GOT3 (cell line): ENCODE data around the gene P4HA3.
"Not testable (repeated sequence)": the region's sequence is repeated elsewhere in the genome, so short reads cannot be mapped to it uniquely, and the experiment has no call there.

Experiments
- DNase-seq: peaks from one replicate; lab custom pipeline; 2025; ENCODE audit warnings: mixed read lengths; lab: John Stamatoyannopoulos, UW

The P4HA3 gene

DNA sequence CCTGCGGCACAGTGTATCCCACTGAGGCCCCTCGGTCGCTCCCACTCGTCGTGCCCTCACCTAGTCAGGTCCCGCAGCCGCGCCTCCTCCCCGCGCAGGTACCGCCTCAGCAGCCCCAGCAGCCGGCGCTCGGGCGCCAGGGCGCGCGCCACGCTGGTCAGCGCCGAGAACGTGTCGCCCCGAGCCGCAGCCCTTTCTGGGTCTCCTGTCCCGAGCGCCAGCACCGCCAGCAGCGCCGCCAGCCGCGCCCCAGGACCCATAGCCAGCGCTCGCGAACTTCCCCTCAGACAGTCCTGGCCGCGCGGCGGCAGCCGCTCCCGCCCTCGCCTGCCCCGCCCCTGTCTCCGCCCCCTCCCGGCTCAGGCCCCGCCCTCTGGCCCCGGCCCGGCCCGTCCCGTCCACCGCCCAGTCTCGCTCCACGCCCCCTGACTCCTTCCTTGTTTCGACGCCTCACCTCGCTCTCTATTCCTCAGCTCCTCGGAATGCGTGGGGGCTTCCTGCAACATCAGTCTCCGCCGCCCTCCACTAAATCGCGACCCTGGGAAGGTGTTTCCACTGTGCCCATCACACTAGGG, at the start of gene P4HA3:
TSS of gene P4HA3 (minus strand) at position 289 of the 575 bp plus-strand sequence. CDS start at position 260, 29 bp downstream.
- no peak for DNase-seq

DNA sequence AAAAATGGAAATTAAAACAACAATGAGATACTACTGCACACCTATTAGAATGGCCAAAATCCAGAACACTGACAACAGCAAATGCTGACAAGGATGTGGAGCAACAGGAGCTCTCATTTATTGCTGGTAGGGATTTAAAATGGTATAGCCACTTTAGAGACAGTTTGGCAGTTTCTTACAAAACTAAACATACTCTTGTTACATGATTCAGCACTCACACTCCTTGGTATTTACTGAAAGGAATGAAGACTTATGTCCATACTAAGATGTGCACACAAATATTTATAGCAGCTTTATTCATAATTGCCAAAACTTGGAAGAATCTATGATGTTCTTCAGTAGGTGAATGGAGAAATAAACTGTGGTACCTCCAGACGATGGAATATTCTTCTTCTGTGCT, 46.0 kb upstream of the P4HA3 start:
- DNase-seq, result no peak

DNA sequence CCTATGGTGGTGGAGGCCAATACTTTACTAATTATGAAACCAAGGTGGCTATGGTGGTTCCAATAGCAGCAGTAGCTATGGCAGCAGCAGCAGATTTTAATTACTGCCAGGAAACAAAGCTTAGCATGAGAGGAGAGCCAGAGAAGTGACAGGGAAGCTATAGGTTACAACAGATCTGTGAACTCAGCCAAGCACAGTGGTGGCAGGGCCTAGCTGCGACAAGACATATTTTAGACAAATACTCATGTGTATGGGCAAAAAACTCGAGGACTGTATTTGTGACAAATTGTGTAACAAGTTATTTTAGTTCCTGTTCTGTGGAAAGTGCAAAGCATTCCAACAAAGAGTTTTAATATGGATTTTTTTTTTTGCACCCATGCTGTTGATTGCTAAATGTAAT, 44.2 kb upstream of the P4HA3 start:
- no peak for DNase-seq

DNA sequence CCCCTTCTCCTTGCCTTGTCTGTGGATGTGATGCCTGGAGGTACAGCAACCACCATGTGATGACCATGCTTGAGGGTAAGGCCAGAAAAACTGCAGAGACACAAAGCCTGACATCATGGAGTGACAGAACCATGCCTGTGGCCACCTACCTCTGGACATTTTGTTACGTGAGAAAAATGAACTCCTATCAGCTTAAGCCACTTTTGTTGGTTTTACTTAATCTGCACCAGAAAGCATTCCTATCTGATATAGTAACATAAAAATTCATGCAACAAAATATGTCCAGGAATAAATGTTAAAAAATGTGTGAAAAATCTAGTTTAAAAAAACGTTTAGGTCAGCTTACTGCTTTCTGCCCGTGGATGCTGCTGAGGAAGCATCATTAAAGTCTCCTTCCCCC, 42.6 kb upstream of the P4HA3 start:
- no peak for DNase-seq

DNA sequence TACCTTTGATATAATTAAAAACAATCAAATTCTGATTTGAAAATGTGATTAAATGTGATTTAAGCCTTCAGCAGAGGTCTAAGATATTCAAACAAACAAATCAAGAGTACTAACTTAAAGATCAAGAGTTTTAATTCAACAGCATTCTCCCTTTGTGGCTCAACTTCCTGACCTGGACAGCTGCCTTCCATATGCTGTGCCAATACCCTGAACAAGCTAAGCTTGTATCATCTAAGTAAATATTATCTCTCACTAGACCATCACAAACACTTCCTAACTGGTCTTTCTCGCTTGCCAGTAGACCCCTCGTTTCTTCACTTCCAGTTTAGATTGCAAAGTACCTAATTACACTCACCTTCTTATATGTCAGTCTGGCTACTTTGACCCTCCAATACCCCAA, 35.9 kb upstream of the P4HA3 start:
- no peak for DNase-seq

DNA sequence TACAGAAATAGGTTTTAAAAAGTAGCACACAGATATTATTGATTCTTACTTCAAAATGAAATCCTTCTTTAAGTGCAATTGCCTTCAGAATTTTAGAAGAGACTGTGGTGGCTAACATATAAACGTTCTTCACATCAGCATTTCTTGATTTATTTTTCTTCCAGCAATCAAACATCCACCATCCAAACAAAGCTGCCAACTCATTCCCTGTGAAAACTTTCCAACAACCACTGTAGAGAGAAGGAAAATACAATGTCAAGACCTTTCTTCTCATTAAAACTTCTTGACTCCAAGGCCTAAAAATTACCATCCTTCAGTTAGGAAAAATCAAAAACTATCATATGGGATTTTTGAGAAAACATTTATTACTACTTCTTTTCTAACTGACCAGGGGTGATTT, 34.0 kb upstream of the P4HA3 start:
- no peak for DNase-seq

DNA sequence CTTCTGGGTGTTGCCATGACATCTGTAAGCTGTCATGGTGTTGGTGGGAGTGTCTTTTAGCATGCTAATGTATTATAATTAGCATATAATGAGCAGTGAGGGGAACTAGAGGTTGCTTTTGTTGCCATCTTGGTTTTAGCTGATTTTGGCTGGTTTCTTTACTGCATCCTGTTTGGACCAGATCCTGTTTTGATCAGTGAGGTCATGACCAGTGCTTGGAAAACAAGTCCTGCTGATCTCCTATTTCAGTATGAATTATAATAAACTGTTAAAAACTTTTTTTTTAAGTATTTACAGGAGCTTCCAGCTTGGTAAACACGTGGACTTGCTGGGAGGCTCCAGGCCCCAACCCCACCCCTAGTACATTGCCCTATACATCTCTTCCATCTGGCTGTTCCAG, 30.5 kb upstream of the P4HA3 start:
- no peak for DNase-seq

DNA sequence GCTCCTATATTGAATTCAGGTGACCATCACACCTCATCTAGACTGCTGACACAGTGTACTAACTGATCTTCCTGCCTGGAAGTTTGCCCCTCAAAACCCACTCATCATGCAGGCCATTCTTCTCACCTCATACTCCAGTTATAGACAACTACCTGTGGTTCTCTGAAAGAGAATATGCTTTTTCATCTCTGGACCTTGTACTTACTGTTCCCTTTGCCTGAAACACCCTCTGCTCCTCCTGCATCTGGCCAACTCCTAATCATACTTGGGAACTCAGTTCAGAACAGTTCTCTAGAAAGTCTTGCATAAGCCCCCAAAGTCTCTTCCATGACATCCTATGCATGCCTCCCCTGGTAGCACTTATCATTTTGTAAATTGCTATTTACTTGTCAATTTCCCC, 28.2 kb upstream of the P4HA3 start:
- no peak for DNase-seq

DNA sequence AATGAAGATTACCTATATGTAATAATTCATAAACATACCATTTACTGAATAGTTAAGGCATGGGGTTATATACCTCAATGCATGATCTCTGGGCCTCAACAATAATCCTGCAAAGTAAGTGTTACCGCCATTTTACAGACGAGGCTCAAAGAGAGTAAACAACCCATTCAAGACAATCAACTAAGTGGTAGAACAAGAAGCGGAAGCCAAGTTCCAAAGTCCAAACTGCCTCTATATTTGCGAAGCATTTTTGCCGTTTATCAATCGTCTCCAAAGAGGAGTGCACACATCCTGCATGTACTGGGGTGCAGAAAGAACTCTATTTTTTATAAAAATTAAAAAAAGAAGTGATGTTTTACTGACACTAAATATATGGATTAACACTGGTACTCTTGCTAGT, 27.5 kb upstream of the P4HA3 start:
- no peak for DNase-seq

DNA sequence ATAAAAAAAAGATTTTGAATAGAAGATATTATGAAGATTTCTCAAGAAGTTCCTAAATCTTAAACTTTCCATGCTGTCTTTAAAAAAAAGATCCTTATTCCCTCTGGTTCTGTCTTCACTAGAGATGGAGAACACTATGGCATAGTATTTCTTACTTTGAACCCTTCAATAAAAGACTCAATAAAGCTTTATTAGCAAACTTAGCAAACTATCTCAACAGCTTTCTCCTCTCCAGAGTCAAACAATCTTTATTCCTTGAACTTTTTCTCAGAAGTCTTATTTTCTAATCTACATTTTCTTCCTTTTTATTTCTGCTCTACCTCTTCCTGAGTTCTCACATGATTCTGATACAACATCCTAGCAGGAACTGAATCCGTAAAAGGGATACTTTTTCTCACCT, 21.8 kb upstream of the P4HA3 start:
- no peak for DNase-seq

DNA sequence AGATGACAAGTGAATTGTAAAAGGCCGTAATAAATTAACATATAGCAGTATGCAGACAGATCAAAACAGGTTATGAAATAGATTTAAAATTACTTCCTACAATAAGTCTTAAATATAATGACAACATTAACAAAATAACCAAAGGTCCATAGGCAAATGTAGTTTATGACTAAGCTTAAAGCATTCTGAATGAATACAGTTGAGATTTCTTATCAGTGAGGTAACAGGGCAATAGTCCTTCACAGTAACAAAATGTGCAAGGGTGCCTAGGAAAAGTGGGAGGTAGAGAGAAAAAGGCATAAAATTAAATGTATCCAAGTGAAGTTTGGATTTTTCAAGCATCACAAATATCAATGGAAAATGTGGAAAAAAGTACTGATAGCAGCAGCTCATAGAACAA, 20.9 kb upstream of the P4HA3 start:
- DNase-seq, result no peak

DNA sequence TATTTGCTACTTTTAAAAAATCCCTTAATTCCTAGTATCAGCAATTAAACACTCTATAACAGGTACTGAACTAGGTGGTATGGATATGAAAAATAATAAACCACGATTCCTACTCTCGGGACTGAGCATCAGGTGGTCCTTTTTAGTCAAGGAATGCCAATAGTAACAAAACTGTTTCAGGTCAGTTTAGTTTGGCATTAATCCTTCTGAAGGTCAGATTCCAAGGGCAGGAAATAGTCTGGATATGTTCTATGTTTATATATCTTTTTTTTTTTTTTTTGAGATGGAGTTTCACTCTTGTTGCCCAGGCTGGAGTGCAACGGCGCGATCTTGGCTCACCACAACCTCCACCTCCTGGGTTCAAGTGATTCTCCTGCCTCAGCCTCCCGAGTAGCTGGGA, 19.6 kb upstream of the P4HA3 start:
- DNase-seq, result not testable (repeated sequence)

DNA sequence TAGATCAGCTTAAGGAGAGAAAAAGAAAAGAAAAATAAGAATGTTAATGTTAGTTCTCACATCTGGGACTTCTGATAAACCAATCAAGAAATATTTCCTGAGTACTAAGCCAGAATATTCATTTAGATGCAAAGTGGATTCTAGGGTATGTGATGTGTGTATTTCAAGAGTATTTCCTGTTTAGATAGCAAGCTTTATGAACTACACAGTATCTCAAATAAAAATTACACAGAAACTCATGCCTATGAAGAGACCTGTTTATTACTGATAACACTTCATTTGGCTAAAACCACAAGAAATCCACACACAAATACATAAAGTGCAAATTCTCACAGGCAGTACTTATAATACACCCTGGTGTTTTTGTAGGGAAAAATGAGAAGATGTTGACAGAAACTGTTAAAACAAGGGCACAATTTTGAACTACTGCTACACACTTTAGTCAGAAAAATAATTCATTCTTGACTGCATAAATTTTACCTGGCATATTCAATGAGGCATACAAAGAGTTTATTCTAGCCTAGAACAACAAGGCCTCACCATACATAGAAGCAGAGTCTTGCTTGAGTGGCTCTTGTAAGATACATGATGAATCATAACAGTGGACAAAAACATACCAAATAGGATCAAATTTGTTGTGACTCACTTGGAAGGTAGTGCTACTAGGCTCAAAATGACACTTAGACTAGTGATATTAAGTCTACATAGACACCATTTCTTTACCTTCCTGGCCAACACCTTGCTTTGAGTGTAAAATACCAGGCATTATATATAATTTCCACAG, 18.8 kb upstream of the P4HA3 start:
- no peak for DNase-seq

DNA sequence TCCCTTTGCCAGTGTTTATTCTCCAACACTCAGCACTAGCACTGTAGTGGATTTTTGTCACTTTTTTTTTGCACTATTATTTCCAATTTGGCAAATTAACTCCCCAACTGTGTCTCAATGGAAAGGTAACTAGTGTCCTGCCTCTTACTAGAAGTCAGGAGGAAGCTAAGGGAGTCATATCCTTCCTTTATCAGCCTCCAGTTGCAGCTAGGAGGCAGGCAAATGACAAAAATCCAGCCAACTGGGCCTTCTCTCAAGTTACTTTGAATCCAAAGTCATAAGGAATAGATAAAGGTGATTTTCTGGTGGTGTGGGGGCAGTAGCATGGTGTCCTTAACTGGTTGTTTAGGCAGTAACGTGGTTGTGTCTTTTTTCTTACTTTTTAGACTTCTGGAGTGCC, 15.6 kb upstream of the P4HA3 start:
- no peak for DNase-seq

DNA sequence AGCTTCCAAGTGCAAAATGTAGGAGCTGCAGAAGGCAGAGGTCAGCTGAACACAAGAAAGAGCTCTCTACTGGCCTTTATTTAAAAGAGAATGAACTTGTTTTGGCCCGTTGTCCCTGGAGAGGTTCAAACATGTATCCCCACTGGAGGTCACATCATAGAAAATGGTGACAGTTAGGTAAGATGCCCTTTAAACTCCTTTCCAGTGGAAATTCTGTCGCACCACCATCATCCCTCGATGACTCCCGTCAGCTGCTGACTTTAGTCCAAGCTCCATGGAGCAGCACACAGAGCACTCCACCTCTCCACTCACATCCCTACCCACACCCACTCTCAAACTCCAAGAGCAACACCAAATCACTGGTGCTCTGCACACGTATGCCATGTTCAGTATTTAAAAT, 15.2 kb upstream of the P4HA3 start:
- DNase-seq, result no peak

DNA sequence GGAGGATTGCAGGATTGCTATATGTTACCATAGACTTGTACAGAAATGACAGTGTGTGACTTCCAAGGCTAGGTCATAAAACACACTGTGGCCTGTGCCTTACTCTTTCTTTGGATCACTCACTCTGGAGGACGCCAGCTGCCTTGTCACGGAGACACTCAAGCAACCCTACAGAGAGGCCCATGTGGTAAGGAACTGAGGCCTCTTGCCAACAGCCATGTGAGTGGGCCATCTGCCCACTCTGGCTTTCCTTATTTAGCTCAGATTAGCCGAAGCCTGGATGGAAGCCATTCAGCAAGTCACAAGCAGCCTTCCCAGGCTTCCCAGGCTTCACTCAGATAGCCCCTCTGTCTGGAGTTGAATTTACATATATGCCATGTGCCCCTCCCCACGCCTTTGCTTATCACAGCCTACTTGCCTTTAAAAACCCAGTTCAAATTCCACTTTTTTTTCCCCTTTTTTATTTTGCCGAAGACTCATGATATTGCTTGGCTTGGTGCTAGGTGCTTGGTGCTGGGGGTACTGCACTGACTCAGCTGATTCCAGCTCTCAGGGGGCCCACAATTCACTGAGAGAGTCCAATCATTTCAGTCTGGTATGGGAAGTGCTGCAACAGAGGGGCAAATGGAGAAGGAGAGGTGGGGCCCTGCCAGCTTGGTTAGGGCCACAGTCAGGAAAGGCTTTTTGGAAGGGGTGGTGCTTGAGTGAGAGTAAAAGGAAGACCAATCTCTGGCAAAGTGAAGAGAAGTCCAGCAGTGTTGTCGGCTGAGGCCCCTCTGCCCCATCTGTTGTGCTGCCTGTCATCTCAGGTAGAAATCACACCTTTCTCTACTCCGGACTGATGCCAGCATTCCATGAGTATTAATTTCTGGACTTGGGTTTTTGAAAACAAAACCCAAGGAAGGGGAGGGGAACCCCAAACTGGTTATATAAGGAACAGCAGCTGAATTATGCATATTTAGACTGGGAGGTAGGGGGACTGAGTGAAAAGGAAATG, 14.5 kb upstream of the P4HA3 start:
- DNase-seq, result no peak

DNA sequence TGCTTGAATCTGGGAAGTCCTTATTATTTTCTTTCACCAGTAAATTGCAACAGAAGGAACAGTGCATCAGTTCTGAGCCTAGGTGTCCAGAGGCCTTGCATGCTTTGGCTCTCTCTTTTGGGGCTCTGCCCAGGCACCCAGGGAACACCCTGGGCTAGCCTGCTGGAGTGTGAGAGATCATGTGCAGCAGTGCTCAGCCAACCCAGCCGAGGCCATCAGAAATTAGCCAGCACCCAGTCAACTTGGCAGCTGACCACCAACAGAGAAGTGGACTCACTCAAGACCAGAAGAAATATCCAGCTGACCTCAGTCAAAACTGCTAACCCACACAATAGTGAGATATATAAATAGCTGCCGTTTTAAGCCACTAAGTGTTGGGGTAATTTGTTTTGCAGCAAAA, 11.2 kb upstream of the P4HA3 start:
- no peak for DNase-seq

DNA sequence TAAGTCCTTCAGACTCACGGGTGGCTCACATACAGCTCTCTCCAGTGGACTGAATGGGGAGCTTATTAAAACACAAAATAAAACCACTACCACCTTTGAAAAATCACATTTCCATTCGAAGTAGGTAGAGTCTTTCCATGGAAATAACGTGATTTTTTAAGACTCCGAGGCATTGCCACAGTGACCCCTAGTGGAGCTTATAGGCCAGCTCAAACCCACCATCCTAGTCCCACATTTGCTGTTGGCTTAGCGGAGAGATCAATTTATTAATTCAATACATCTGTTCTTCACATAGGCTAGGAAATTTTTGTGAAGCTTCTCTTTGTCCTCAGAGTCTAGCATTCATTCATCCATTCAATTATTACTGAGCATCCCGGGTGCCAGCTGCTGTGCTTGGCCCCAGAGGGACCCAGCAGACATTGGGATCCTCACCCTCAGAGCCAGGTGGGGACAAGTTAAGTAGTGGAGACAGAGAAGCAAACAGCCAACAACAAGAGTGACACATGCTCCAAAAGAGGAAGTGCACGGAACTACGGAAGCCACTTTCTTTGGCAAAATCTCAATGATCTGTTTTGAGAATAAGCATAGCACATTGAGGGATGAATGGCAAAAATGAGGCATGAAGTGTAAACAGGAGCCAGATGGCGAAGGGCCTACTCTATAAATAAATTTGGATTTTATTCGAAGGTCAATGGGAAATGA, 10.2 kb upstream of the P4HA3 start:
- DNase-seq, result no peak

DNA sequence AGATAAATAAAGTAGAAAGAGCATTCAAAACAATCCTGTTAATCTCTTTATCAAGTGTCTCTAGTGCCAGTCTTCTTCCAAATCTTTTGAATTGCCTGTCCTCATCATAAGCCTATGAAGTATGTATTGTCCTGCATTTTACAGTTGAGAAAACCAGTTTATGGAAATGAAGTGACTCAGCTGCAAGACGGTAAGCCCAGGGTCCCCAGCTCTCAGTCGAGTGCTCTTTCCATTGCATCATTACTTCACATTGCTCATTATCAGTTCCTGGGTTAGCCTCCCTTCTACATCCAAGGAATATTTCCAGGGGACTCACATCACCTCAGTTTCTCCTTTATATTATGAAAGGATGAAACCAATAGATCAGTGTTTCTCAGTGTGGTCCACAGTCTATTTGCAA, 9.1 kb upstream of the P4HA3 start:
- no peak for DNase-seq

DNA sequence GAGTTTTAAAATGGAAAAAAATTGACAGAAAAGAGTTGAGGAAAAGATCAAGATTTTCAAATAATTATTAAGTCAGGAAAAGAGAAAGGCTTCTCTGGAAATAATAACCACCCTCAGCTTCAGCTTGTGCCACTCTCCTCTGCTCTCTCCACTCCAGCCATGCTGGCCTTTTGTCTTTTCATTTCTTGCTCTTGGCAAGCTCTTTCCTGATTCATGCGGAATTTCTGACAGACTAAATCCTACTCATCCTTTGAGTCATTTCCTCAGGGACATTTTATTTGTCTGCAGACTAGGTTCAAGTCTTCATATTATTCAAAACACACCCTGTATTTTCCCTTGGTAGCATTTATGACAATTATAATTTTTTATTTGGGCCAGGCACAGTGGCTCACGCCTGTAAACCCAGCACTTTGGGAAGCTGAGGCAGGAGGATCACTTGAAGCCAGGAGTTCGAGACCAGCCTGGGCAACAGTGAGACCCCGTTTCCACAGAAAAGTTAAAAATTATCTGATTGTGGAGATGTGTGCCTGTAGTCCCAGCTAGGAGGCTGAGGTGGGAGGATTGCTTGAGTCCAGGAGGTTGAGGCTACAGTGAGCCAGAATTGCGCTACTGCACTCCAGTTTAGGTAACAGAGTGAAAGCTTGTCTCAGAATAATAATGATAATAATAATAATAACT, 7.8 kb upstream of the P4HA3 start:
- DNase-seq, result no peak

DNA sequence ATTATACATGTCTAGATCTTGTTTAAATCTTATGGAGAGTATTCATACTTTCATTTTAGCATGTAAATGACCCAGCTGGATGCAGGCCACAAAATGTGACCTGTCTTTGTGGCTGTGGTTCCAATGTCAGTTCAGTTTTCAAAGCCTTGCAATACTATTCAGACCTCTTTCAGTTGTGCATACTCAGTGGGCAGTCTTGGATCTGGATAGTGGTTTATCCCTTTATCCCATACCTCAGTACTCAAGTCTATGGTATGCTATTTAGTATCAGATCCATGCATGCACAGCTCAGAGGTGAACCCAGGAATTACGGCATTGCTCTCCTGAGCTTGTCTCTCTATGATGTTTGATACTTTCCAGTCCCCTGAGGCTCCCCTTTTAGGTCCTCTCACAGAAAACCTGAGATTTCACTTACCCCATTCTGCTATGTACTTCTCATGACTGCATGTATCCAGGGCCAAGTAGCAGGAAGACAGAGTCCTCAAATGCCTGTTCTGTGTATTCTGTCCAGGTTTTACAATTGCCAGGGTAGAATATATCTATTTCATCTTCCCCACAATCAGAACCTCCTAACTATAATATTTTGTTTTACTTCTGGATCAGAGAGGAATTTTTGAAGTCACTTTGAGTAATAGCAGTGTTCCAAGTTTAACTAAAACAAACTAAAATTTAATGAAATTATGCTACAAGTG, 6.9 kb upstream of the P4HA3 start:
- no peak for DNase-seq
